Kidney (tissue), 14 donors: ENCODE results near the gene RHCE. TPM values are rescaled to one million over a fixed set of nuclear protein-coding genes. Genes with fewer than 3 reads are reported as not detected.
A peak's percentile ranks its signal among the peaks of the same experiment; 100 is the strongest.

ENCODE experiments used
- DNase-seq, 5 donors: peaks; one replicate each; pipeline ENCODE4 v3.0.0-alpha.2; 2013 to 2020
- FAIRE-seq: peaks from 2 replicates; lab custom pipeline; 2012; peaks lifted over from hg19 to GRCh38; lab: Jason Lieb, UNC
- H3K27ac ChIP-seq, 2 donors: one replicate each; pipeline ENCODE4 v1.7.0; 2013; ENCODE audit warnings: low read depth in 2 of 2, low read length in 2 of 2, inconsistent platforms in 1 of 2
- H3K27me3 ChIP-seq: one replicate; pipeline ENCODE4 v1.7.1; 2013; ENCODE audit warnings: low read length, inconsistent platforms; ENCODE audit not compliant: control insufficient read depth, insufficient read depth
- H3K36me3 ChIP-seq, 3 donors: one replicate each; pipeline versions ENCODE4 v1.7.0 to v1.7.1; 2013; ENCODE audit warnings: low read length in 3 of 3, control low read depth in 1 of 3, inconsistent platforms in 1 of 3; ENCODE audit not compliant: insufficient read depth in 3 of 3, control insufficient read depth in 2 of 3
- H3K4me1 ChIP-seq, 3 donors: one replicate each; pipeline versions ENCODE4 v1.7.0 to v1.7.1; 2013; ENCODE audit warnings: low read length in 3 of 3, inconsistent platforms in 1 of 3, low read depth in 1 of 3; ENCODE audit not compliant: control insufficient read depth in 2 of 3, insufficient read depth in 2 of 3
- H3K4me3 ChIP-seq, 3 donors: one replicate each; pipeline versions ENCODE4 v1.7.0 to v1.8.1; 2013; ENCODE audit warnings: low read length in 3 of 3, control low read depth in 1 of 3, inconsistent platforms in 1 of 3
- H3K9ac ChIP-seq, 3 donors: one replicate each; pipeline versions ENCODE4 v1.7.0 to v1.7.1; 2013; ENCODE audit warnings: low read length in 3 of 3, control low read depth in 1 of 3, inconsistent platforms in 1 of 3
- H3K9me3 ChIP-seq, 3 donors: one replicate each; pipeline versions ENCODE4 v1.7.0 to v1.7.1; 2013; ENCODE audit warnings: low read length in 3 of 3, control low read depth in 1 of 3, inconsistent platforms in 1 of 3; ENCODE audit not compliant: control insufficient read depth in 2 of 3, insufficient read depth in 1 of 3
- intact Hi-C: fragments of 100-400 bp; cut with DNase I; formaldehyde crosslinking; loops from one replicate; pipeline ENCODE4 v1.11.1; 2022
- polyA plus RNA-seq: library from polyadenylated mRNA; stranded (reverse); fragments of 350-450 nt; fragmentation: Illumina TruSeq; extraction: RNeasy Lipid Tissue Mini Kit (QIAGEN cat#74804); gene quantifications from one replicate; pipeline ENCODE4 v1.2.3, GENCODE V29; 2014; ENCODE audit warnings: low read depth, low replicate concordance; ENCODE audit not compliant: insufficient read depth
- total RNA-seq: library from RNA; stranded (reverse); fragmentation: NEBNext Ultra II Directional; extraction: Animal tissue kit (Norgen Biotek cat#: 25700); gene quantifications from one replicate; pipeline ENCODE4 v1.2.1, GENCODE V29; 2021
- TF ChIP-seq, protein P1 (sequence below): IDR thresholded peaks from 3 replicates; pipeline ENCODE4 v1.5.1; 2012; ENCODE audit warnings: mild to moderate bottlenecking, moderate library complexity, borderline replicate concordance; ENCODE audit not compliant: insufficient read depth; ENCODE audit errors: extremely low read depth
- donor health status: control.
- donor health status: control.
- donor health status: control.
- donor health status: control.
- donor health status: control.
- donor health status: DM: yes; HTN: yes; CAD: no.
- donor health status: Normal renal cell carcinoma (clear cell type).

RHCE gene
- total and polyA plus RNA-seq, 2 donors from 2014 or later: 0.44 to 1.3 TPM

DNA sequence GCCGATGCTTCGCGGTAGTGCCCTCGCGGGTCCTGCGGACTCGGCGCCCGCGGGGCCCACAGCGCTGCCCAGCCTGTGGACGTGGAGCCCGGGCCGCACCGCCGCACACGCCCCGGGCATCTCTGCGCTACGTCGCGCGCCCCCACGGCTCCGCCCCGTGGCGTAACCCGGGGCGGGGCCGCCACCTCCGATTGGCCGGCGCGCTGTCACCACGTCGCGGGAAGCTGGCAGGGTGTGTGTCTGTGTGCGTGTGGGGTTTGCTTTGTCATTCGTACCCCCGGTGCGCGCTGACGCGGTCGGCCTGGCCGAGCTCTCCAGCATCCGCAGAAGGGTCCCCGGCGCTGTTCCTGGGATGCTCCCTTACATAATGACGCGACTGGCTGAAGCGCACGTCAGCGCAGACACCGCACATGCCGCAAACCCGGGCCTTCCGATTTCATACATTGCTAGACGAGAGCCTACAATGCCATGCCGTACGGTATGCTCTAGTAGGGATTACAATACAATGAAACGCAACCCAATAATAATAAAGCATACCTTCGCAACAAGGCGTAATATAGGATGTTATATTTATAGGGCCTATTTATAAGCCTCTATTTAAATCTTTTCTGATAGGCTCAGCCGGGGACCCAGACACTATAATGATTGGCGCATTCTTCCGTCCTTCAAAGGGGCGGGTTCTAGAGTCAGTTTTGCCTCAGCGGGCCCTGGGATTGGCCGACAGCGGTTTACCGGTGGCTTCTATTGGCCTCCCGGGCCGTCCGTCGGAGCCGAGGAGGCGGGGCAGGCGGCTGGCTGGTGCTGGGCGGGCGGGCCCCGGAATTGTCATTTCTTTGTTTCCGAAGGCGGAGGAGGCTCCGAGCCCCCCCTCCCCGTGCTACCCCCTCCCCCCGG lies 9.7 kb upstream of the RHCE start, which contains the start of gene MACO1:
Gene MACO1 (plus strand): TSS at position 825 of the 894 bp plus-strand sequence. CDS start 202 bp downstream, outside the sequence.
- Histone ChIP-seq H3K36me3 (no peaks in the 10 kb centered on the region), H3K4me3 (peak within 1 kb of the TSS; percentile 94 to 99 (median 97)), H3K9me3 (no peaks in the 10 kb centered on the region), H3K4me1 (peaks cover 0 to 17% (median 12%) of the 10 kb centered on the region in 3 donors), H3K27ac (peak within 1 kb of the TSS; percentile 78 to 89), H3K9ac (peak within 1 kb of the TSS; percentile 56 to 84 (median 81)), H3K27me3 (no peaks in the 10 kb centered on the region)
- DNase-seq (peak; percentile 98 to 99 (median 98)), FAIRE-seq (peak; percentile 97)
- intact Hi-C loops: no loop called here
- TF ChIP-seq, protein P1, sequence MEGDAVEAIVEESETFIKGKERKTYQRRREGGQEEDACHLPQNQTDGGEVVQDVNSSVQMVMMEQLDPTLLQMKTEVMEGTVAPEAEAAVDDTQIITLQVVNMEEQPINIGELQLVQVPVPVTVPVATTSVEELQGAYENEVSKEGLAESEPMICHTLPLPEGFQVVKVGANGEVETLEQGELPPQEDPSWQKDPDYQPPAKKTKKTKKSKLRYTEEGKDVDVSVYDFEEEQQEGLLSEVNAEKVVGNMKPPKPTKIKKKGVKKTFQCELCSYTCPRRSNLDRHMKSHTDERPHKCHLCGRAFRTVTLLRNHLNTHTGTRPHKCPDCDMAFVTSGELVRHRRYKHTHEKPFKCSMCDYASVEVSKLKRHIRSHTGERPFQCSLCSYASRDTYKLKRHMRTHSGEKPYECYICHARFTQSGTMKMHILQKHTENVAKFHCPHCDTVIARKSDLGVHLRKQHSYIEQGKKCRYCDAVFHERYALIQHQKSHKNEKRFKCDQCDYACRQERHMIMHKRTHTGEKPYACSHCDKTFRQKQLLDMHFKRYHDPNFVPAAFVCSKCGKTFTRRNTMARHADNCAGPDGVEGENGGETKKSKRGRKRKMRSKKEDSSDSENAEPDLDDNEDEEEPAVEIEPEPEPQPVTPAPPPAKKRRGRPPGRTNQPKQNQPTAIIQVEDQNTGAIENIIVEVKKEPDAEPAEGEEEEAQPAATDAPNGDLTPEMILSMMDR: no peak

DNA sequence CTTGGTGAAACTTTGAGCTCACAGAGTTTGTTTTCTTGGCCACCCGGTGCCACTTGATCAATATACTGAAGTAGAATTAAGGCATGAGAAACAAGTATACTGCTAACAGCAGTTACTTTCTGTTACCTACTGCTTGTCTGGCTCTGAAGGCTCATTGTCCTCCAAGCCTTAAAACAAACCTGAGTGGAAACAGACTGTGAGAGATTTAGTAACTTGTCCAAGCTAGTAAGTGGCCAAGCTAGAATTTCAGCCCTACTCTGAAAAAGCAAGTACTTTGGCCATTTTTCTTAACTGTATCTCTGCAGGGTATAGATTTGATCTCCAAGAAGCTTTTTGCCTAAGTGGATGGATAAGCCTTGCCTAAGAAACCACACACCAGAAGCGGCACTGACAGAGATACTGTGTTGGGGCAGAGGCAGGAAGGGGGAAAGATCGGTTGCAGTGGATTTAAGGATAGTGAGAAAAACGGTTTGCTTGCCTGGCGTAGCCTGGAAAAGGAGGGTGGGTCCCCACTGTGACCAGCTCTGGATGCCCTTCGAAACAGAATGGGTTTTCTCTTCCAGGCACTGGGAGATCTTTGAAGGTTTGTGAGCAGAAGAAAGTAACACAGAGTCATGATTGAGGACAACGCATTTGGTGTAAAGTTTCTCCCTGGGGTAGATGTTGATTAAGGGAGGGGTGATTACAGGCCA lies 8.0 kb upstream of the RHCE start:
- no peak for FAIRE-seq
- H3K4me3 ChIP-seq: no peak overlapping the region
- H3K4me1 ChIP-seq: peaks cover 0 to 8% (median 6%) of the 10 kb centered on the region in 3 donors
- H3K9me3 ChIP-seq: no peaks in the 10 kb centered on the region
- DNase-seq: no peak
- intact Hi-C loops: no loop called here
- H3K27ac ChIP-seq: no peak overlapping the region
- TF ChIP-seq, protein P1: no peak
- H3K9ac ChIP-seq: no peak overlapping the region
- H3K36me3 ChIP-seq: no peaks in the 10 kb centered on the region
- no peaks in the 10 kb centered on the region for H3K27me3 ChIP-seq

DNA sequence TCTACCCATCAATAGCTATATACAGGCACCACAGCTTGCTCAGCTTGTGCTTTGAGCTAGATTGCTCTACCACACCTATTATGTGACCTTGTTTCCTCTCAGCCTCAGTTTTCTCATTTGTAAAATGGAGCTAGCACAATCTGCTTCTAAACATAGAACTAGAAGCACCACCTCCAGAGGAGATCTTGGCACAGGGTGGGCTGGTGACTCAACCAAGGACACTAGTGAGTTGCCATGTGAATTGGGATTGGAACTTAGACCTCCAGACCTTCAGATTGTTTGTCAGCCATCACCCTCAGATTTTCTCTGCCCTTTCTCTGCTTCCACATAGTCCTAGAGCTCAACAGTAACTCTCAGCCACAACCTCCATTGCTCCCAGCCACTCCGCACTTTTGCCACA lies 7.1 kb upstream of the RHCE start:
- H3K27me3 ChIP-seq: no peaks in the 10 kb centered on the region
- no peak overlapping the region for H3K27ac ChIP-seq
- intact Hi-C loops: no loop called here
- no peaks in the 10 kb centered on the region for H3K36me3 ChIP-seq
- TF ChIP-seq, protein P1: no peak
- H3K4me1 ChIP-seq: peaks cover 0 to 5% (median 2%) of the 10 kb centered on the region in 3 donors
- H3K4me3 ChIP-seq: no peak overlapping the region
- H3K9ac ChIP-seq: no peak overlapping the region
- no peaks in the 10 kb centered on the region for H3K9me3 ChIP-seq
- DNase-seq (no peak), FAIRE-seq (no peak)
